Tibial nerve (tissue), 4 donors: ENCODE data around the gene ANKS6.

Experiments used
- EP300 ChIP-seq, 2 donors: sonication (generic); formaldehyde crosslinking; IDR thresholded peaks; one replicate each; pipeline ENCODE4 v1.6.1; 2017; ENCODE audit warnings: antibody characterized with exemption in 2 of 2, mild to moderate bottlenecking in 1 of 2
- POLR2A ChIP-seq, 2 donors: fragments of 450-650 bp; IDR thresholded peaks; one replicate each; pipeline ENCODE4 v1.6.1; 2017; ENCODE audit warnings: antibody characterized with exemption in 2 of 2, mild to moderate bottlenecking in 2 of 2, moderate library complexity in 2 of 2
- TF ChIP-seq, protein P1 (sequence below), 5 experiments: fragments of 200-600 bp in 3 of 5; fragments of 450-650 bp in 2 of 5; sonication (generic) in 3 of 5; IDR thresholded peaks; one replicate each; pipeline ENCODE4 v1.5.1; 2016 to 2019; ENCODE audit warnings: antibody characterized with exemption in 5 of 5, mild to moderate bottlenecking in 3 of 5, moderate library complexity in 2 of 5

- no peak for TF ChIP-seq EP300 (IDR thresholded peaks at IDR 0.05)
- TF ChIP-seq POLR2A (IDR thresholded peaks at IDR 0.05) = no peak
- TF ChIP-seq, protein P1, sequence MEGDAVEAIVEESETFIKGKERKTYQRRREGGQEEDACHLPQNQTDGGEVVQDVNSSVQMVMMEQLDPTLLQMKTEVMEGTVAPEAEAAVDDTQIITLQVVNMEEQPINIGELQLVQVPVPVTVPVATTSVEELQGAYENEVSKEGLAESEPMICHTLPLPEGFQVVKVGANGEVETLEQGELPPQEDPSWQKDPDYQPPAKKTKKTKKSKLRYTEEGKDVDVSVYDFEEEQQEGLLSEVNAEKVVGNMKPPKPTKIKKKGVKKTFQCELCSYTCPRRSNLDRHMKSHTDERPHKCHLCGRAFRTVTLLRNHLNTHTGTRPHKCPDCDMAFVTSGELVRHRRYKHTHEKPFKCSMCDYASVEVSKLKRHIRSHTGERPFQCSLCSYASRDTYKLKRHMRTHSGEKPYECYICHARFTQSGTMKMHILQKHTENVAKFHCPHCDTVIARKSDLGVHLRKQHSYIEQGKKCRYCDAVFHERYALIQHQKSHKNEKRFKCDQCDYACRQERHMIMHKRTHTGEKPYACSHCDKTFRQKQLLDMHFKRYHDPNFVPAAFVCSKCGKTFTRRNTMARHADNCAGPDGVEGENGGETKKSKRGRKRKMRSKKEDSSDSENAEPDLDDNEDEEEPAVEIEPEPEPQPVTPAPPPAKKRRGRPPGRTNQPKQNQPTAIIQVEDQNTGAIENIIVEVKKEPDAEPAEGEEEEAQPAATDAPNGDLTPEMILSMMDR (IDR thresholded peaks at IDR 0.05) = no peak
Measured at GRCh38 chr9:98751210-98751609, 45.1 kb downstream of the ANKS6 start.
